AG09309 (cell line): ENCODE measurements around the gene CASQ2.

Source experiments
- DNase-seq: peaks from one replicate; pipeline ENCODE4 v3.0.0-alpha.2; 2010; ENCODE audit warnings: low read depth
- H3K4me3 ChIP-seq: 2 replicates; pipeline ENCODE4 v1.5.1; 2011; ENCODE audit warnings: mild to moderate bottlenecking, low read depth, low read length, moderate library complexity; ENCODE audit not compliant: control insufficient read depth
- CTCF ChIP-seq: IDR thresholded peaks from 2 replicates; pipeline ENCODE4 v1.5.1; 2011; ENCODE audit warnings: mild to moderate bottlenecking, low read depth, low read length, inconsistent platforms; ENCODE audit not compliant: insufficient read depth, control insufficient read depth; ENCODE audit errors: missing control alignments

CASQ2 gene

GRCh38 chr1:115726570-115726969 lies 41.9 kb downstream of the CASQ2 start:
- TF ChIP-seq CTCF: no peak
- DNase-seq: no peak
- H3K4me3 ChIP-seq: no peak overlapping the region

GRCh38 chr1:115726161-115726560 lies 42.4 kb downstream of the CASQ2 start:
- no peak for TF ChIP-seq CTCF
- DNase-seq: no peak
- no peak overlapping the region for H3K4me3 ChIP-seq

GRCh38 chr1:115725600-115725999 lies 42.9 kb downstream of the CASQ2 start:
- TF ChIP-seq CTCF: no peak
- H3K4me3 ChIP-seq: no peak overlapping the region
- no peak for DNase-seq

- DNase-seq: no peak
- TF ChIP-seq CTCF: no peak
- H3K4me3 ChIP-seq: no peak overlapping the region
Measured at GRCh38 chr1:115723756-115724155, 44.8 kb downstream of the CASQ2 start.

- H3K4me3 ChIP-seq: no peak overlapping the region
- no peak for DNase-seq
- no peak for TF ChIP-seq CTCF
Measured at GRCh38 chr1:115722221-115722620, 46.3 kb downstream of the CASQ2 start.

GRCh38 chr1:115719285-115719684 lies 49.2 kb downstream of the CASQ2 start:
- DNase-seq: no peak
- no peak for TF ChIP-seq CTCF
- no peak overlapping the region for H3K4me3 ChIP-seq
